ENCODE measurements around the gene GPSM1. TPM values are rescaled to one million over a fixed set of nuclear protein-coding genes. Genes with fewer than 3 reads are reported as not detected.

Gene GPSM1
- total RNA-seq, 1 experiment from 2014 or later, result 26.4 TPM

DNA sequence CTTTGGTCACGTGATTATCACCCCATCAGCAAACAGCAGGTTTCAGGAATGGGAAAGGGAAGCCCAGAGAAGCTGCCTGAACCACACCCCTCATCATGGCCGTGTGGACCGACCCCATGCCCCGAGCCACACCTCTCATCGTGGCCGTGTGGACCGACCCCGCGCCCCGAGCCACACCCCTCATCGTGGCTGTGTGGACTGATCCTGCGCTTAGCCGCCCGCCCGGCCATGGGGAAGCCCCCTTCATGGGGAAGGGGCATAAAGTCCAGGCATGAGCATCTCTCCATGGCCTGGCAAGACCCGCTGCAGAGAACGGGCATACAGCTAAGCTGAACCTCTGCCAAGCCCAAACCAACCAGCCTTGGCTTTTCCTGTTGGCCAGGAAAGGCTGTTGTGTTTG is 66.2 kb downstream of the GPSM1 start:
- intact Hi-C loops (cut with micrococcal nuclease), result no loop called here
- DNase-seq (ENCODE audit: low read depth, low spot score) (no peak), ATAC-seq (no peak)
- ChIA-PET POLR2A (no interaction called here), RAD21 (ENCODE audit: low non-redundant PET in 1 of 2, low total read pairs in 2 of 2, uncharacterized antibody in 2 of 2, unreplicated experiment in 2 of 2) (no interaction called here), CTCF (no interaction called here)
- Histone ChIP-seq H3K4me2 (ENCODE audit: low read length) (no peak overlapping the region), H3K79me2 (ENCODE audit: insufficient read depth, low read length) (peaks cover 46% of the 10 kb centered on the region), H3K4me1 (ENCODE audit: control insufficient read depth in 1 of 2, insufficient read depth in 2 of 2, low read length in 2 of 2) (peaks cover 3% of the 10 kb centered on the region in 2 experiments), H2AFZ (ENCODE audit: low read depth, low read length, poor library complexity, severe bottlenecking) (no peak overlapping the region), H4K20me1 (ENCODE audit: insufficient read depth) (no peaks in the 10 kb centered on the region), H3K9me3 (ENCODE audit: control insufficient read depth in 1 of 2, insufficient read depth in 1 of 2, low read depth in 1 of 2, low read length in 2 of 2) (no peaks in the 10 kb centered on the region), H3K4me3 (replicated peaks in 1 of 2; ENCODE audit: low read depth in 1 of 2, low read length in 2 of 2) (no peak overlapping the region), H3K9ac (ENCODE audit: low read length) (no peak overlapping the region), H3K9me2 (ENCODE audit: insufficient read depth) (no peaks in the 10 kb centered on the region), H3K27me3 (ENCODE audit: insufficient read depth, low read length) (no peaks in the 10 kb centered on the region), H3K27ac (ENCODE audit: low read depth, low read length) (no peak overlapping the region), H3K36me3 (ENCODE audit: control insufficient read depth in 1 of 2, insufficient read depth in 2 of 2, low read length in 2 of 2) (peaks cover 54 to 64% of the 10 kb centered on the region in 2 experiments)
- no peak for TF ChIP-seq ZFX (IDR thresholded peaks at IDR 0.05)
- no peak for TF ChIP-seq EZH2 (IDR thresholded peaks at IDR 0.05)
- TF ChIP-seq EZH2phosphoT487 (IDR thresholded peaks at IDR 0.05; ENCODE audit: borderline replicate concordance), result no peak
- TF ChIP-seq ZNF274 (IDR thresholded peaks at IDR 0.05; ENCODE audit: low read depth, low read length), result no peak
- no peak for TF ChIP-seq MAX (IDR thresholded peaks at IDR 0.05)
- no peak for TF ChIP-seq SIN3A (IDR thresholded peaks at IDR 0.05; ENCODE audit: low read depth)
- TF ChIP-seq JUND (IDR thresholded peaks at IDR 0.05), result no peak
- TF ChIP-seq POLR2A (IDR thresholded peaks at IDR 0.05; ENCODE audit: borderline replicate concordance, extremely low read depth, insufficient read depth, insufficient read length), result no peak
- TF ChIP-seq EGR1 (IDR thresholded peaks at IDR 0.05; ENCODE audit: low read depth), result no peak
- TF ChIP-seq RAD21 (IDR thresholded peaks at IDR 0.05; ENCODE audit: low read depth), result no peak
- no peak for TF ChIP-seq SP1 (IDR thresholded peaks at IDR 0.05; ENCODE audit: low read depth)
- TF ChIP-seq CEBPB (IDR thresholded peaks at IDR 0.05; ENCODE audit: low read depth), result no peak
- no peak for TF ChIP-seq YY1 (IDR thresholded peaks at IDR 0.05; ENCODE audit: extremely low read depth, insufficient replicate concordance, low read depth, low read length)
- TF ChIP-seq CBX3 (IDR thresholded peaks at IDR 0.05; ENCODE audit: low read depth), result no peak
- TF ChIP-seq, protein P1, sequence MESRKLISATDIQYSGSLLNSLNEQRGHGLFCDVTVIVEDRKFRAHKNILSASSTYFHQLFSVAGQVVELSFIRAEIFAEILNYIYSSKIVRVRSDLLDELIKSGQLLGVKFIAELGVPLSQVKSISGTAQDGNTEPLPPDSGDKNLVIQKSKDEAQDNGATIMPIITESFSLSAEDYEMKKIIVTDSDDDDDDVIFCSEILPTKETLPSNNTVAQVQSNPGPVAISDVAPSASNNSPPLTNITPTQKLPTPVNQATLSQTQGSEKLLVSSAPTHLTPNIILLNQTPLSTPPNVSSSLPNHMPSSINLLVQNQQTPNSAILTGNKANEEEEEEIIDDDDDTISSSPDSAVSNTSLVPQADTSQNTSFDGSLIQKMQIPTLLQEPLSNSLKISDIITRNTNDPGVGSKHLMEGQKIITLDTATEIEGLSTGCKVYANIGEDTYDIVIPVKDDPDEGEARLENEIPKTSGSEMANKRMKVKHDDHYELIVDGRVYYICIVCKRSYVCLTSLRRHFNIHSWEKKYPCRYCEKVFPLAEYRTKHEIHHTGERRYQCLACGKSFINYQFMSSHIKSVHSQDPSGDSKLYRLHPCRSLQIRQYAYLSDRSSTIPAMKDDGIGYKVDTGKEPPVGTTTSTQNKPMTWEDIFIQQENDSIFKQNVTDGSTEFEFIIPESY (IDR thresholded peaks at IDR 0.05; ENCODE audit: extremely low read depth, insufficient replicate concordance, low read length), result no peak
- no TSS peak for BruUV-seq (replicated peaks)

All from HCT116 (cell line).